HepG2 (cell line): ENCODE data around the gene ARPIN. TPM values are rescaled to one million over a fixed set of nuclear protein-coding genes. Genes with fewer than 3 reads are reported as not detected.

Experiments used
- CBFB ChIP-seq: sonication (generic); formaldehyde crosslinking; IDR thresholded peaks from 2 replicates; pipeline ENCODE4 v1.4.0; 2020; ENCODE audit warnings: missing genetic modification reagents
- ERF ChIP-seq: IDR thresholded peaks from 2 replicates; pipeline ENCODE4 v1.6.1; 2018; ENCODE audit warnings: missing biosample characterization, missing genetic modification reagents
- GABPA ChIP-seq, 2 experiments: IDR thresholded peaks; 2 replicates each; pipeline ENCODE4 v1.6.1; 2011 to 2016; ENCODE audit warnings: low read depth in 2 of 2, low read length in 1 of 2, missing biosample characterization in 1 of 2, missing genetic modification characterization in 1 of 2
- GABPB1 ChIP-seq: IDR thresholded peaks from 2 replicates; pipeline ENCODE4 v1.6.1; 2016; ENCODE audit warnings: mild to moderate bottlenecking, missing genetic modification reagents, moderate library complexity, missing compliant biosample characterization
- GPN1 ChIP-seq: sonication (generic); formaldehyde crosslinking; IDR thresholded peaks from 2 replicates; pipeline ENCODE4 v1.5.1; 2020; ENCODE audit warnings: missing genetic modification reagents, borderline replicate concordance
- HNF4A ChIP-seq: sonication (generic); formaldehyde crosslinking; IDR thresholded peaks from 2 replicates; pipeline ENCODE4 v1.4.0; 2020; ENCODE audit warnings: missing genetic modification reagents
- NCOR1 ChIP-seq: fragments of 200-600 bp; sonication (generic); IDR thresholded peaks from 2 replicates; pipeline ENCODE4 v1.7.0; 2017; ENCODE audit warnings: antibody characterized with exemption, low read length, borderline replicate concordance
- SKI ChIP-seq: fragments of 450-650 bp; IDR thresholded peaks from one replicate; pipeline ENCODE4 v1.6.1; 2018; ENCODE audit warnings: mild to moderate bottlenecking; ENCODE audit not compliant: partially characterized antibody
- SMARCE1 ChIP-seq: fragments of 450-650 bp; IDR thresholded peaks from 2 replicates; pipeline ENCODE4 v1.6.1; 2017; ENCODE audit warnings: borderline replicate concordance
- SRF ChIP-seq: IDR thresholded peaks from 2 replicates; pipeline ENCODE4 v1.6.1; 2011; ENCODE audit warnings: mild to moderate bottlenecking, low read depth, low read length, moderate library complexity
- SYNCRIP ChIP-seq: fragments of 200-400 bp; formaldehyde crosslinking; IDR thresholded peaks from 2 replicates; pipeline ENCODE4 v1.6.1; 2018; ENCODE audit warnings: mild to moderate bottlenecking, low read depth, low read length; ENCODE audit not compliant: insufficient read depth
- ZKSCAN8 ChIP-seq: IDR thresholded peaks from 2 replicates; pipeline ENCODE4 v1.6.1; 2016; ENCODE audit warnings: borderline replicate concordance, missing genetic modification reagents, missing compliant biosample characterization
- ZNF460 ChIP-seq: sonication (generic); formaldehyde crosslinking; IDR thresholded peaks from 2 replicates; pipeline ENCODE4 v1.5.1; 2020; ENCODE audit warnings: missing genetic modification reagents, mild to moderate bottlenecking, borderline replicate concordance
- ZNF670 ChIP-seq: sonication (generic); formaldehyde crosslinking; IDR thresholded peaks from 2 replicates; pipeline ENCODE4 v1.8.0; 2022; ENCODE audit warnings: mild to moderate bottlenecking, missing genetic modification reagents, borderline replicate concordance
- polyA plus RNA-seq, 8 experiments: library from polyadenylated mRNA; depleted of rRNA in 3 of 8; stranded (reverse) in 7 of 8; unstranded in 1 of 8; fragments of >200 nt; fragmentation: Illumina TruSeq in 4 of 8; extraction: Trizol in 4 of 8; gene quantifications; 2 replicates each; pipeline versions ENCODE4 v1.2.1 to v1.2.3, GENCODE V29; 2011 to 2016; ENCODE audit warnings: low read depth in 4 of 8, missing spikeins in 1 of 8, mixed read lengths in 1 of 8; ENCODE audit not compliant: insufficient read depth in 1 of 8
- total RNA-seq, 5 experiments: library from RNA; depleted of rRNA; stranded (reverse); fragments of >200 nt; fragmentation: Illumina TruSeq; extraction: Trizol; gene quantifications; 2 replicates each; pipeline ENCODE4 v1.2.3, GENCODE V29; 2016; ENCODE audit warnings: low read depth in 1 of 5
- TF ChIP-seq, protein P1 (sequence below): sonication (generic); formaldehyde crosslinking; IDR thresholded peaks from 2 replicates; pipeline ENCODE4 v1.4.0; 2020; ENCODE audit warnings: missing genetic modification reagents
- TF ChIP-seq, protein P2 (sequence below): sonication (generic); formaldehyde crosslinking; IDR thresholded peaks from 2 replicates; pipeline ENCODE4 v1.5.1; 2020; ENCODE audit warnings: missing genetic modification reagents, mild to moderate bottlenecking, borderline replicate concordance
- TF ChIP-seq, protein P3 (sequence below): sonication (generic); formaldehyde crosslinking; conservative IDR thresholded peaks from 2 replicates; pipeline ENCODE4 v1.4.0; 2020; ENCODE audit warnings: missing genetic modification reagents
- TF ChIP-seq, protein P4 (sequence below): IDR thresholded peaks from 2 replicates; pipeline ENCODE4 v1.6.1; 2018; ENCODE audit warnings: missing genetic modification reagents
- TF ChIP-seq, protein P5 (sequence below): sonication (generic); formaldehyde crosslinking; IDR thresholded peaks from 2 replicates; pipeline ENCODE4 v1.5.0; 2020; ENCODE audit warnings: missing genetic modification reagents
- TF ChIP-seq, protein P6 (sequence below): IDR thresholded peaks from 2 replicates; pipeline ENCODE4 v1.6.1; 2012; ENCODE audit warnings: inconsistent platforms
- TF ChIP-seq, protein P7 (sequence below): sonication (generic); formaldehyde crosslinking; IDR thresholded peaks from 2 replicates; pipeline ENCODE4 v1.8.1; 2023; ENCODE audit warnings: mild to moderate bottlenecking, missing genetic modification reagents

ARPIN gene
- total and polyA plus RNA-seq, 2 of the 13 experiments (the other 11 are each of a cell fraction or from before 2014, with no cell fraction given): 2.8 to 5.0 TPM

DNA sequence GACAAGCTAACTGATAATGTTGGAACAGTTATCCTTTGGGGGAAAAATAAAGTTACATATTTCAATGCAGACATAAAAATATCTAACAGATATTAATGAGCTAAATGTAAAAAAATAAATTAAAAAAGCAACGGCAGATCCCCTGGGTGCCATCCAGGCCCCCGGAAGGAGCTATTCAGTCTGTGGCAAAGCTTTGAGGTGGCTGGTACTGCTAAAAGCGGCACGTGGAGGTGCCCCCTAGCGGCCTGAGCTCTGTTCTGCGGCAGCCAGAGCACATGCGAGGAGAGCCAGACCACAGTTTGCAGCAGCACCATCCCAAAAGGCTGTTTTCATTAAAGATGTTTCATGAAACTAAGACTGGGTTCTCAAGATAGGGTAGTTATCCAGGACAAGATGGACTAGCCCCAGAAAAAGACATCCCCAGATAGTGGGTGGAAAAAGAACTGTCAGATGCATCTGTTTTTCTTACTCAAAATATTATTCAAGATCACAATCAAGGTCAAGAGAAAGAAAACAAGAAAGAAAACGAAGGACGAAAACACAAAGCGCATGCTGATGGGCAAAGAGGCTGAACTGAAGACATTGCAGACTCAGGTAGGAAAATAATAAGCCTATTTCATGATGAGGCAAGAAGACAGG lies 37.7 kb downstream of the ARPIN start (continued):
- TF ChIP-seq GPN1 (CRISPR knock-in tag): no peak
- TF ChIP-seq ZNF670 (CRISPR knock-in tag): no peak
- no peak for TF ChIP-seq SMARCE1
- no peak for TF ChIP-seq NCOR1
- TF ChIP-seq, protein P1, sequence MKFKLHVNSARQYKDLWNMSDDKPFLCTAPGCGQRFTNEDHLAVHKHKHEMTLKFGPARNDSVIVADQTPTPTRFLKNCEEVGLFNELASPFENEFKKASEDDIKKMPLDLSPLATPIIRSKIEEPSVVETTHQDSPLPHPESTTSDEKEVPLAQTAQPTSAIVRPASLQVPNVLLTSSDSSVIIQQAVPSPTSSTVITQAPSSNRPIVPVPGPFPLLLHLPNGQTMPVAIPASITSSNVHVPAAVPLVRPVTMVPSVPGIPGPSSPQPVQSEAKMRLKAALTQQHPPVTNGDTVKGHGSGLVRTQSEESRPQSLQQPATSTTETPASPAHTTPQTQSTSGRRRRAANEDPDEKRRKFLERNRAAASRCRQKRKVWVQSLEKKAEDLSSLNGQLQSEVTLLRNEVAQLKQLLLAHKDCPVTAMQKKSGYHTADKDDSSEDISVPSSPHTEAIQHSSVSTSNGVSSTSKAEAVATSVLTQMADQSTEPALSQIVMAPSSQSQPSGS: no peak
- TF ChIP-seq, protein P2, sequence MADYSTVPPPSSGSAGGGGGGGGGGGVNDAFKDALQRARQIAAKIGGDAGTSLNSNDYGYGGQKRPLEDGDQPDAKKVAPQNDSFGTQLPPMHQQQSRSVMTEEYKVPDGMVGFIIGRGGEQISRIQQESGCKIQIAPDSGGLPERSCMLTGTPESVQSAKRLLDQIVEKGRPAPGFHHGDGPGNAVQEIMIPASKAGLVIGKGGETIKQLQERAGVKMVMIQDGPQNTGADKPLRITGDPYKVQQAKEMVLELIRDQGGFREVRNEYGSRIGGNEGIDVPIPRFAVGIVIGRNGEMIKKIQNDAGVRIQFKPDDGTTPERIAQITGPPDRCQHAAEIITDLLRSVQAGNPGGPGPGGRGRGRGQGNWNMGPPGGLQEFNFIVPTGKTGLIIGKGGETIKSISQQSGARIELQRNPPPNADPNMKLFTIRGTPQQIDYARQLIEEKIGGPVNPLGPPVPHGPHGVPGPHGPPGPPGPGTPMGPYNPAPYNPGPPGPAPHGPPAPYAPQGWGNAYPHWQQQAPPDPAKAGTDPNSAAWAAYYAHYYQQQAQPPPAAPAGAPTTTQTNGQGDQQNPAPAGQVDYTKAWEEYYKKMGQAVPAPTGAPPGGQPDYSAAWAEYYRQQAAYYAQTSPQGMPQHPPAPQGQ (CRISPR knock-in tag): no peak
- TF ChIP-seq, protein P3, sequence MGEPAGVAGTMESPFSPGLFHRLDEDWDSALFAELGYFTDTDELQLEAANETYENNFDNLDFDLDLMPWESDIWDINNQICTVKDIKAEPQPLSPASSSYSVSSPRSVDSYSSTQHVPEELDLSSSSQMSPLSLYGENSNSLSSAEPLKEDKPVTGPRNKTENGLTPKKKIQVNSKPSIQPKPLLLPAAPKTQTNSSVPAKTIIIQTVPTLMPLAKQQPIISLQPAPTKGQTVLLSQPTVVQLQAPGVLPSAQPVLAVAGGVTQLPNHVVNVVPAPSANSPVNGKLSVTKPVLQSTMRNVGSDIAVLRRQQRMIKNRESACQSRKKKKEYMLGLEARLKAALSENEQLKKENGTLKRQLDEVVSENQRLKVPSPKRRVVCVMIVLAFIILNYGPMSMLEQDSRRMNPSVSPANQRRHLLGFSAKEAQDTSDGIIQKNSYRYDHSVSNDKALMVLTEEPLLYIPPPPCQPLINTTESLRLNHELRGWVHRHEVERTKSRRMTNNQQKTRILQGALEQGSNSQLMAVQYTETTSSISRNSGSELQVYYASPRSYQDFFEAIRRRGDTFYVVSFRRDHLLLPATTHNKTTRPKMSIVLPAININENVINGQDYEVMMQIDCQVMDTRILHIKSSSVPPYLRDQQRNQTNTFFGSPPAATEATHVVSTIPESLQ (CRISPR knock-in tag): no peak
- TF ChIP-seq, protein P4, sequence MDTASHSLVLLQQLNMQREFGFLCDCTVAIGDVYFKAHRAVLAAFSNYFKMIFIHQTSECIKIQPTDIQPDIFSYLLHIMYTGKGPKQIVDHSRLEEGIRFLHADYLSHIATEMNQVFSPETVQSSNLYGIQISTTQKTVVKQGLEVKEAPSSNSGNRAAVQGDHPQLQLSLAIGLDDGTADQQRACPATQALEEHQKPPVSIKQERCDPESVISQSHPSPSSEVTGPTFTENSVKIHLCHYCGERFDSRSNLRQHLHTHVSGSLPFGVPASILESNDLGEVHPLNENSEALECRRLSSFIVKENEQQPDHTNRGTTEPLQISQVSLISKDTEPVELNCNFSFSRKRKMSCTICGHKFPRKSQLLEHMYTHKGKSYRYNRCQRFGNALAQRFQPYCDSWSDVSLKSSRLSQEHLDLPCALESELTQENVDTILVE (CRISPR knock-in tag): peak; percentile 51; the same call in 1 of the 2 replicates
- TF ChIP-seq, protein P5, sequence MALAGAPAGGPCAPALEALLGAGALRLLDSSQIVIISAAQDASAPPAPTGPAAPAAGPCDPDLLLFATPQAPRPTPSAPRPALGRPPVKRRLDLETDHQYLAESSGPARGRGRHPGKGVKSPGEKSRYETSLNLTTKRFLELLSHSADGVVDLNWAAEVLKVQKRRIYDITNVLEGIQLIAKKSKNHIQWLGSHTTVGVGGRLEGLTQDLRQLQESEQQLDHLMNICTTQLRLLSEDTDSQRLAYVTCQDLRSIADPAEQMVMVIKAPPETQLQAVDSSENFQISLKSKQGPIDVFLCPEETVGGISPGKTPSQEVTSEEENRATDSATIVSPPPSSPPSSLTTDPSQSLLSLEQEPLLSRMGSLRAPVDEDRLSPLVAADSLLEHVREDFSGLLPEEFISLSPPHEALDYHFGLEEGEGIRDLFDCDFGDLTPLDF (CRISPR knock-in tag): no peak
- TF ChIP-seq GABPA (IDR thresholded peaks at IDR 0.05; ENCODE audit: low read depth, low read length): no peak
- 0 out of 2 replicates have a peak, but pooled peaks have one; percentile 20 for TF ChIP-seq GABPA (CRISPR knock-in tag; IDR thresholded peaks at IDR 0.05; ENCODE audit: low read depth)
- peak; percentile 45; the same call in 1 of the 2 replicates for TF ChIP-seq ZKSCAN8
- TF ChIP-seq SKI: no peak
- TF ChIP-seq, protein P6, sequence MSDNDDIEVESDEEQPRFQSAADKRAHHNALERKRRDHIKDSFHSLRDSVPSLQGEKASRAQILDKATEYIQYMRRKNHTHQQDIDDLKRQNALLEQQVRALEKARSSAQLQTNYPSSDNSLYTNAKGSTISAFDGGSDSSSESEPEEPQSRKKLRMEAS: peak; percentile 59
- TF ChIP-seq SRF: no peak
- no peak for TF ChIP-seq ZNF460 (CRISPR knock-in tag)
- TF ChIP-seq CBFB (CRISPR knock-in tag): no peak
- TF ChIP-seq ERF: no peak
- TF ChIP-seq, protein P7, sequence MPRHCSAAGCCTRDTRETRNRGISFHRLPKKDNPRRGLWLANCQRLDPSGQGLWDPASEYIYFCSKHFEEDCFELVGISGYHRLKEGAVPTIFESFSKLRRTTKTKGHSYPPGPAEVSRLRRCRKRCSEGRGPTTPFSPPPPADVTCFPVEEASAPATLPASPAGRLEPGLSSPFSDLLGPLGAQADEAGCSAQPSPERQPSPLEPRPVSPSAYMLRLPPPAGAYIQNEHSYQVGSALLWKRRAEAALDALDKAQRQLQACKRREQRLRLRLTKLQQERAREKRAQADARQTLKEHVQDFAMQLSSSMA (CRISPR knock-in tag): no peak
- TF ChIP-seq HNF4A: no peak
- peak; percentile 39 for TF ChIP-seq GABPB1 (CRISPR knock-in tag)
- no peak for TF ChIP-seq SYNCRIP
